H9 (cell line): ENCODE data around the gene PDS5B. TPM values are rescaled to one million over a fixed set of nuclear protein-coding genes. Genes with fewer than 3 reads are reported as not detected.

Experiments
- DNase-seq: peaks from one replicate; pipeline ENCODE4 v3.0.0-alpha.2; 2017
- H2AFZ ChIP-seq: one replicate; pipeline ENCODE4 v1.6.1; 2013; ENCODE audit warnings: mild to moderate bottlenecking, low read length, control low read depth, moderate library complexity
- H2AK5ac ChIP-seq: 2 replicates; pipeline ENCODE4 v1.6.1; 2013; ENCODE audit warnings: low read length, control low read depth, mixed read lengths; ENCODE audit not compliant: insufficient read length
- H2BK120ac ChIP-seq: one replicate; pipeline ENCODE4 v1.6.1; 2013; ENCODE audit warnings: low read depth, mild to moderate bottlenecking, low read length, control low read depth, inconsistent platforms; ENCODE audit not compliant: poor library complexity, severe bottlenecking
- H2BK12ac ChIP-seq: 2 replicates; pipeline ENCODE4 v1.6.1; 2013; ENCODE audit warnings: low read length, control low read depth, mixed read lengths, low read depth; ENCODE audit not compliant: insufficient read length
- H2BK15ac ChIP-seq: 2 replicates; pipeline ENCODE4 v1.6.1; 2013; ENCODE audit warnings: low read depth, low read length, control low read depth
- H2BK20ac ChIP-seq: one replicate; pipeline ENCODE4 v1.6.1; 2013; ENCODE audit warnings: low read depth, mild to moderate bottlenecking, low read length, control low read depth, inconsistent platforms; ENCODE audit not compliant: poor library complexity, severe bottlenecking
- H2BK5ac ChIP-seq: 2 replicates; pipeline ENCODE4 v1.6.1; 2013; ENCODE audit warnings: low read length, control low read depth, mixed read lengths; ENCODE audit not compliant: insufficient read length
- H3K14ac ChIP-seq: 2 replicates; pipeline ENCODE4 v1.6.1; 2013; ENCODE audit warnings: low read length, control low read depth; ENCODE audit not compliant: insufficient read depth
- H3K18ac ChIP-seq: 2 replicates; pipeline ENCODE4 v1.6.1; 2013; ENCODE audit warnings: low read depth, mild to moderate bottlenecking, mixed read lengths, low read length, control low read depth; ENCODE audit not compliant: insufficient read length
- H3K23ac ChIP-seq: 2 replicates; pipeline ENCODE4 v1.6.1; 2013; ENCODE audit warnings: low read length, control low read depth, mixed read lengths, low read depth; ENCODE audit not compliant: insufficient read length
- H3K23me2 ChIP-seq: 2 replicates; pipeline ENCODE4 v1.6.1; 2013; ENCODE audit warnings: low read depth, mild to moderate bottlenecking, mixed read lengths, low read length, control low read depth; ENCODE audit not compliant: insufficient read length, poor library complexity, severe bottlenecking
- H3K27ac ChIP-seq: 2 replicates; pipeline ENCODE4 v1.5.1; 2013; ENCODE audit warnings: low read length, control low read depth, mixed read lengths, low read depth; ENCODE audit not compliant: insufficient read length
- H3K27me3 ChIP-seq: 2 replicates; pipeline ENCODE4 v1.6.1; 2013; ENCODE audit warnings: low read length, control low read depth, inconsistent platforms; ENCODE audit not compliant: insufficient read depth
- H3K4ac ChIP-seq: 2 replicates; pipeline ENCODE4 v1.6.1; 2013; ENCODE audit warnings: low read depth, mild to moderate bottlenecking, control low read depth, inconsistent platforms, low read length, moderate library complexity
- H3K4me1 ChIP-seq: 2 replicates; pipeline ENCODE4 v1.6.1; 2013; ENCODE audit warnings: low read length, control low read depth, inconsistent platforms; ENCODE audit not compliant: insufficient read depth
- H3K4me2 ChIP-seq: 2 replicates; pipeline ENCODE4 v1.6.1; 2013; ENCODE audit warnings: low read length, control low read depth, mixed read lengths; ENCODE audit not compliant: insufficient read length, insufficient read depth
- H3K56ac ChIP-seq: 2 replicates; pipeline ENCODE4 v1.6.1; 2013; ENCODE audit warnings: low read depth, mild to moderate bottlenecking, mixed read lengths, low read length, control low read depth; ENCODE audit not compliant: insufficient read length
- H3K79me1 ChIP-seq: 2 replicates; pipeline ENCODE4 v1.6.1; 2013; ENCODE audit warnings: low read depth, mild to moderate bottlenecking, moderate library complexity, low read length, control low read depth, inconsistent platforms; ENCODE audit not compliant: insufficient read depth, poor library complexity, severe bottlenecking
- H3K79me2 ChIP-seq: 2 replicates; pipeline ENCODE4 v1.6.1; 2013; ENCODE audit warnings: low read length, control low read depth, inconsistent platforms; ENCODE audit not compliant: insufficient read depth
- H3K9ac ChIP-seq: 2 replicates; pipeline ENCODE4 v1.6.1; 2013; ENCODE audit warnings: low read length, control low read depth, mixed read lengths; ENCODE audit not compliant: insufficient read length; ENCODE audit errors: extremely low read depth
- H3K9me3 ChIP-seq: one replicate; pipeline ENCODE4 v1.6.1; 2013; ENCODE audit warnings: low read depth, low read length, inconsistent platforms; ENCODE audit not compliant: control insufficient read depth
- H3T11ph ChIP-seq: one replicate; pipeline ENCODE4 v1.6.1; 2013; ENCODE audit warnings: mild to moderate bottlenecking, low read length, control low read depth, inconsistent platforms
- H4K20me1 ChIP-seq: one replicate; pipeline ENCODE4 v1.6.1; 2013; ENCODE audit not compliant: control insufficient read depth, insufficient read length, insufficient read depth
- H4K5ac ChIP-seq: 2 replicates; pipeline ENCODE4 v1.6.1; 2013; ENCODE audit warnings: low read depth, mild to moderate bottlenecking, mixed read lengths, low read length, control low read depth; ENCODE audit not compliant: insufficient read length
- H4K8ac ChIP-seq: replicated peaks from 2 replicates; pipeline ENCODE4 v1.6.1; 2013; ENCODE audit warnings: low read length, control low read depth, mixed read lengths, low read depth; ENCODE audit not compliant: insufficient read length
- H4K91ac ChIP-seq: 2 replicates; pipeline ENCODE4 v1.6.1; 2013; ENCODE audit warnings: low read depth, mild to moderate bottlenecking, moderate library complexity, mixed read lengths, low read length, control low read depth; ENCODE audit not compliant: insufficient read length
- H3K27ac Mint-ChIP-seq, 3 experiments: 2 replicates in 2 of 3; 3 replicates in 1 of 3; pipeline ENCODE4 v1.8.0; 2020 to 2021; ENCODE audit warnings: mixed read lengths in 3 of 3, mild to moderate bottlenecking in 1 of 3, moderate library complexity in 1 of 3
- H3K27me3 Mint-ChIP-seq: 2 replicates; pipeline ENCODE4 v1.8.0; 2021; ENCODE audit warnings: low read depth, mild to moderate bottlenecking, moderate library complexity, mixed read lengths
- H3K36me3 Mint-ChIP-seq, 3 experiments: 2 replicates in 2 of 3; 3 replicates in 1 of 3; pipeline ENCODE4 v1.8.0; 2020 to 2021; ENCODE audit warnings: low read depth in 3 of 3, mixed read lengths in 3 of 3; ENCODE audit not compliant: insufficient read depth in 1 of 3
- H3K4me1 Mint-ChIP-seq, 2 experiments: 2 replicates each; pipeline ENCODE4 v1.8.0; 2020; ENCODE audit warnings: mixed read lengths in 2 of 2
- H3K4me3 Mint-ChIP-seq, 2 experiments: 2 replicates in 1 of 2; 3 replicates in 1 of 2; pipeline ENCODE4 v1.8.0; 2020 to 2021; ENCODE audit warnings: mild to moderate bottlenecking in 2 of 2, mixed read lengths in 2 of 2, moderate library complexity in 1 of 2
- H3K9me3 Mint-ChIP-seq, 2 experiments: 2 replicates in 1 of 2; 3 replicates in 1 of 2; pipeline ENCODE4 v1.8.0; 2020; ENCODE audit warnings: mild to moderate bottlenecking in 2 of 2, mixed read lengths in 2 of 2, moderate library complexity in 1 of 2
- CTCF ChIP-seq: fragments of 200-600 bp; sonication (generic); conservative IDR thresholded peaks from 3 replicates; pipeline ENCODE4 v1.8.0; 2021; ENCODE audit warnings: antibody characterized with exemption, mild to moderate bottlenecking
- WGBS: extraction: QIAGEN DNeasy Blood & Tissue Kit; methylation state at CpG from one replicate; pipeline ENCODE4 v1.1.7; 2013; ENCODE audit warnings: missing lambda C conversion rate, low lambda C conversion rate, mixed read lengths; ENCODE audit not compliant: insufficient read length; ENCODE audit errors: extremely low coverage; 5-methylcytosine and 5-hydroxymethylcytosine counted together
- total RNA-seq: library from RNA; stranded (reverse); gene quantifications from 2 replicates; pipeline ENCODE4 v1.2.1, GENCODE V29; 2021

The PDS5B gene
- total RNA-seq, 1 experiment from 2014 or later, result 50.0 TPM

- no peak overlapping the region for H2BK120ac ChIP-seq
- TF ChIP-seq CTCF, result no peak
- no peaks in the 10 kb centered on the region for H3K27me3 Mint-ChIP-seq
- no peak overlapping the region for H3K56ac ChIP-seq
- no peak overlapping the region for H3K27ac ChIP-seq
- no peaks in the 10 kb centered on the region for H3K23me2 ChIP-seq
- no peak overlapping the region for H3K4me2 ChIP-seq
- H2BK12ac ChIP-seq, result no peak overlapping the region
- H4K20me1 ChIP-seq, result no peaks in the 10 kb centered on the region
- DNase-seq, result no peak
- no peak overlapping the region for H3K4ac ChIP-seq
- H2AFZ ChIP-seq, result no peak overlapping the region
- no peaks in the 10 kb centered on the region for H3K9me3 ChIP-seq
- H3K27me3 ChIP-seq, result no peaks in the 10 kb centered on the region
- H3K4me1 ChIP-seq, result no peaks in the 10 kb centered on the region
- peaks cover 22 to 28% of the 10 kb centered on the region in 2 experiments for H3K9me3 Mint-ChIP-seq
- H3K9ac ChIP-seq, result no peak overlapping the region
- peaks cover 2% of the 10 kb centered on the region; the same call in 1 of the 2 replicates for H3K79me2 ChIP-seq
- H3K4me3 Mint-ChIP-seq, result no peak overlapping the region
- peaks cover 34 to 54% (median 37%) of the 10 kb centered on the region in 3 experiments for H3K36me3 Mint-ChIP-seq
- H2BK5ac ChIP-seq, result no peak overlapping the region
- H4K5ac ChIP-seq, result no peak overlapping the region
- H3K18ac ChIP-seq, result no peak overlapping the region
- H4K8ac ChIP-seq, result no peak overlapping the region
- no CpG with 5 or more reads among the region's 3 CpGs for WGBS
- H2BK20ac ChIP-seq, result no peak overlapping the region
- H3T11ph ChIP-seq, result no peak overlapping the region
- H2AK5ac ChIP-seq, result no peak overlapping the region
- peaks cover 7% of the 10 kb centered on the region for H3K79me1 ChIP-seq
- H3K27ac Mint-ChIP-seq, result no peak overlapping the region; a peak in 1 of 7 replicates
- H3K14ac ChIP-seq, result no peak overlapping the region
- no peak overlapping the region for H3K23ac ChIP-seq
- H2BK15ac ChIP-seq, result no peak overlapping the region
- H3K4me1 Mint-ChIP-seq, result no peaks in the 10 kb centered on the region
- H4K91ac ChIP-seq, result no peak overlapping the region
Measured at GRCh38 chr13:32657309-32657708, 71.1 kb downstream of the PDS5B start.
